Measurements from ENCODE around the gene ZBTB7C.

The ZBTB7C gene

DNA sequence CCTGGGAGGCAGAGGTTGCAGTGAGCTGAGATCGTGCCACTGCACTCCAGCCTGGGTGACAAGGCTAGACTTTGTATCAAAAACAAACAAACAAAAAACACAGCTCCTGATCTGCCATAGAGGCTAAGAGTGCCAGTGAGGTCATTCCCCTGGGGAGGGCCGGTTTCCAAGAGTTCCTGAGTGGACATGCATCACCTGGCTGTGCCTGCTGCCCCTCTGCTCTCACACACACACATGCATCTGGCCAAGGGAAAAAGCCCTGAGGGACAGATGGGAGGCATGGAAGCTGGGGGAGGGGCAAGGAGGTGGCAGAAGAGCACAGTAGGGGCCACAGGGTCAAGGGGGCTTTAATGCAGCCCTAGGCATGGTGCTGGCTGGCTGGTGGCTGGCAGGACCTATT is 60.4 kb downstream of the ZBTB7C start:
- Histone ChIP-seq H3K9me3 (ENCODE audit: insufficient read depth, low read length) (no peaks in the 10 kb centered on the region), H3K27me3 (ENCODE audit: insufficient read depth, insufficient read length) (peaks cover 4% of the 10 kb centered on the region), H3K9ac (ENCODE audit: insufficient read length, low read depth) (no peak overlapping the region), H3K4me3 (ENCODE audit: insufficient read length, low read depth) (no peak overlapping the region), H3K36me3 (ENCODE audit: insufficient read depth, insufficient read length, low read length) (no peaks in the 10 kb centered on the region), H3K4me1 (ENCODE audit: insufficient read depth, insufficient read length) (peaks cover 6% of the 10 kb centered on the region)
- DNase-seq (ENCODE audit: low read depth, low spot score), result no peak
- TF ChIP-seq SUZ12 (IDR thresholded peaks at IDR 0.05; ENCODE audit: extremely low read depth, insufficient read depth, insufficient read length), result no peak
- no peak for TF ChIP-seq YY1 (IDR thresholded peaks at IDR 0.05; ENCODE audit: insufficient read depth, insufficient read length)

DNA sequence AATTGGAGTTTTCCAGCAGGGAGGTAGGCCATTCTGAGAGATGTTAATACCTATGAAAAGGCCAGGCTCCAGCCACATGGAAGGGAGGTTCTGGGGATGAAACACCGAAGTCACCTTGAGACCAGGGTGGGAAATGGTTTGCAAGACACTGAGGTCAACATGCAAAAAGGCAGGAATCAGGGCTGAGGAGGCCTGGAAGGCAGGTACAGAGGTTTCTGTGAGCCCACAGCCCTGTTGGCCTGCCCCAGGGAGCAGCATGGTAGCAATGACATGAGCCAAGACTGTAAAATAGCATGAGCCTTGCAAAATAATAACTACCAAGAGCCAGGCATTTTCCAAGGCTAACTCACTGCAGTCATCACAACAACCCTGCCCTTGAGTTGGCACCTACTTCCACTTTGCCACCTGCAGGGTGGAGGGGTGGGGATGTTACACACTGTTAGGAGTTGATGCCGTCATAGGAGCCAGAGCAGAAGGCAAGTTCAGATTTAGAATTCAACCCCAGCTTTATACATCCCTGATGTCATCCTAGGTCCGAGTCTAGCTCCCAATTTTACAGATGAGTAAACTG is 61.3 kb downstream of the ZBTB7C start:
- no peak overlapping the region for H3K9ac ChIP-seq (ENCODE audit: insufficient read length, low read depth)
- peaks cover 2% of the 10 kb centered on the region for H3K27me3 ChIP-seq (ENCODE audit: insufficient read depth, insufficient read length)
- TF ChIP-seq ZNF274 (IDR thresholded peaks at IDR 0.05; ENCODE audit: low read depth, low read length) (no peak), YY1 (IDR thresholded peaks at IDR 0.05; ENCODE audit: insufficient read depth, insufficient read length) (no peak), SUZ12 (IDR thresholded peaks at IDR 0.05; ENCODE audit: extremely low read depth, insufficient read depth, insufficient read length) (no peak)
- no peaks in the 10 kb centered on the region for H3K36me3 ChIP-seq (ENCODE audit: insufficient read depth, insufficient read length, low read length)
- H3K4me3 ChIP-seq (ENCODE audit: insufficient read length, low read depth), result no peak overlapping the region
- no peak for DNase-seq (ENCODE audit: low read depth, low spot score)
- H3K4me1 ChIP-seq (ENCODE audit: insufficient read depth, insufficient read length), result peaks cover 6% of the 10 kb centered on the region
- no peaks in the 10 kb centered on the region for H3K9me3 ChIP-seq (ENCODE audit: insufficient read depth, low read length)

DNA sequence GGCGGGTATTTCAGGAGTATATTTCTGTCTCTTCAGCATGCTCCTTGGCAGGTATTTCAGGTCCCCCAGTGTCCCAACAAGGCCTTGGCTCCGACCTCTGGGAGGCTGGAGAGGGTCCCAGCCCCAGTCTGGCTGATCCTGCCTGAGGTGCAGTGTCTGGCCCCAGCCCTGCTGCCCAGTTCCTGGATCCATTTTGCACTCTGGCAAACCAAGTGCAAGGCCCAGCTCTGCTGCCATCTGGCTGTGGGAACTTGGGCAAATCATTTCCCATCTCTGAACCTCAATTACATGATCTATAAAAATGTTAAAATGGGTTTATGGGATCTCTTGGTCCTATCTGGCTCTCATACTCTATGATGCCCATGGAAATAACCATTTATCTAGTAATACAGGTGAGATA is 63.6 kb downstream of the ZBTB7C start:
- no peak for TF ChIP-seq YY1 (IDR thresholded peaks at IDR 0.05; ENCODE audit: insufficient read depth, insufficient read length)
- TF ChIP-seq ZNF274 (IDR thresholded peaks at IDR 0.05; ENCODE audit: low read depth, low read length), result no peak
- no peak for TF ChIP-seq SUZ12 (IDR thresholded peaks at IDR 0.05; ENCODE audit: extremely low read depth, insufficient read depth, insufficient read length)
- Histone ChIP-seq H3K9me3 (ENCODE audit: insufficient read depth, low read length) (no peaks in the 10 kb centered on the region), H3K36me3 (ENCODE audit: insufficient read depth, insufficient read length, low read length) (no peaks in the 10 kb centered on the region), H3K9ac (ENCODE audit: insufficient read length, low read depth) (no peak overlapping the region), H3K4me1 (ENCODE audit: insufficient read depth, insufficient read length) (peaks cover 6% of the 10 kb centered on the region), H3K4me3 (ENCODE audit: insufficient read length, low read depth) (no peak overlapping the region), H3K27me3 (ENCODE audit: insufficient read depth, insufficient read length) (no peaks in the 10 kb centered on the region)
- DNase-seq (ENCODE audit: low read depth, low spot score), result no peak

DNA sequence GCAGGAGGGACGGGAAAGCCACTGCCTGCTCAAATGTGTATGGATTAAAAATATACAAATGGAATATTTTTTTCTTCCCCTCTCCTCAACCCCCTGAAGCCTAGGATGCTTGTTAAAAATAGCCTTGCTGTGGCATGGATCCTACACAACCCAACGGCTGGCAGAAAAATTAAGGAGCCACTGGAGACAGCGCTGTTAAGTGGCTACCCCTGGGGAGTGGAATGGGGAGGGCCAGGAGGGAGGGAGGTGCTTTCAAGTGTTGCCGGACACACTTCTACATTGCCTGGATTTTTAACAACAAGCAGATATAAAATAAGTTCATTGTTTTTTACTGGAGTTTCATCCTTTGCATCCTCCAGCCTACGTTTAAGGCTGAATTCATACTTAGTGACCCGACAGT is 66.6 kb downstream of the ZBTB7C start:
- Histone ChIP-seq H3K36me3 (ENCODE audit: insufficient read depth, insufficient read length, low read length) (no peaks in the 10 kb centered on the region), H3K9ac (ENCODE audit: insufficient read length, low read depth) (no peak overlapping the region), H3K4me1 (ENCODE audit: insufficient read depth, insufficient read length) (peaks cover 3% of the 10 kb centered on the region), H3K27me3 (ENCODE audit: insufficient read depth, insufficient read length) (no peaks in the 10 kb centered on the region), H3K9me3 (ENCODE audit: insufficient read depth, low read length) (no peaks in the 10 kb centered on the region), H3K4me3 (ENCODE audit: insufficient read length, low read depth) (no peak overlapping the region)
- TF ChIP-seq SUZ12 (IDR thresholded peaks at IDR 0.05; ENCODE audit: extremely low read depth, insufficient read depth, insufficient read length), result no peak
- TF ChIP-seq ZNF274 (IDR thresholded peaks at IDR 0.05; ENCODE audit: low read depth, low read length), result no peak
- TF ChIP-seq YY1 (IDR thresholded peaks at IDR 0.05; ENCODE audit: insufficient read depth, insufficient read length), result no peak
- no peak for DNase-seq (ENCODE audit: low read depth, low spot score)

DNA sequence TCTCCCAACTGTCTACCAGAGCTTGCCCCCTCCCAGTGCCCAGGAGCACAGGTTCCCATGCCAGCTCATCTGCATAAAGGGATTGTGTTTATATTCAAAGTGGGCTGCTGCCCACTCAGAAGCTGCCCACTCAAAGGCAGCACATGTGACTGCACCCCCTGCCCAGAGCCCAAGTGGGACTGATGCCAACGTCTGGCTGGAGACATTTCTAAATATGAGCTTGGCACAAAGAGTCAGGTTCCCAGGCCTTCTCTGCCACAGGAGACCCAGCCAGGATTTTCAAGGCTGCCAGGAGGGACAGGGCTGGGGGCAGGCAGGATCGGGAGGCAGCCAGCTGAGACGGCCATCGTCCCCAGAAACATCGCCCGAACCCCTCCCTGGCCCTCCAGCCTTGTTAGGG is 67.1 kb downstream of the ZBTB7C start:
- Histone ChIP-seq H3K27me3 (ENCODE audit: insufficient read depth, insufficient read length) (no peaks in the 10 kb centered on the region), H3K9me3 (ENCODE audit: insufficient read depth, low read length) (no peaks in the 10 kb centered on the region), H3K9ac (ENCODE audit: insufficient read length, low read depth) (no peak overlapping the region), H3K36me3 (ENCODE audit: insufficient read depth, insufficient read length, low read length) (no peaks in the 10 kb centered on the region), H3K4me1 (ENCODE audit: insufficient read depth, insufficient read length) (peaks cover under 1% of the 10 kb centered on the region), H3K4me3 (ENCODE audit: insufficient read length, low read depth) (no peak overlapping the region)
- TF ChIP-seq ZNF274 (IDR thresholded peaks at IDR 0.05; ENCODE audit: low read depth, low read length) (no peak), YY1 (IDR thresholded peaks at IDR 0.05; ENCODE audit: insufficient read depth, insufficient read length) (no peak), SUZ12 (IDR thresholded peaks at IDR 0.05; ENCODE audit: extremely low read depth, insufficient read depth, insufficient read length) (no peak)
- no peak for DNase-seq (ENCODE audit: low read depth, low spot score)

DNA sequence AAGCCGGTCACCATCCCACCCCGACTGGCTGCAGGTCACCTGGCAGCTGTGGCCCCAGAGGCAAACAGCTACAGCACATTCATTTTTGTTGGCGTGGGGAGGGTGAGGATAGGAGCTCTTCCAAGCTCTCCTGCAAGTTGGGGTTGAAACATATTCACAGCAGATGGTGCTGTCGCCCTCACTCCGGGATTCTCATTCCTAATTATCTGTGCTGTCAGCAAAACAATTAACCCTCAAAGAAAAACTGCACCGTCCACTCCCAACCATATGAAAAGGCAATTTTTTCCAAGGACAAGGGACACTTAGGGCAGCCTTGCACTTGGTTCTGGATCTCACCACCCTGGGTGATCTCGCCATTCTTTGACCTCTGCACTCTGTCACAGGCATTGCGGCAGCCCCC is 68.6 kb downstream of the ZBTB7C start:
- Histone ChIP-seq H3K4me1 (ENCODE audit: insufficient read depth, insufficient read length) (peaks cover 2% of the 10 kb centered on the region), H3K9ac (ENCODE audit: insufficient read length, low read depth) (no peak overlapping the region), H3K4me3 (ENCODE audit: insufficient read length, low read depth) (no peak overlapping the region), H3K9me3 (ENCODE audit: insufficient read depth, low read length) (no peaks in the 10 kb centered on the region), H3K36me3 (ENCODE audit: insufficient read depth, insufficient read length, low read length) (no peaks in the 10 kb centered on the region), H3K27me3 (ENCODE audit: insufficient read depth, insufficient read length) (no peaks in the 10 kb centered on the region)
- TF ChIP-seq SUZ12 (IDR thresholded peaks at IDR 0.05; ENCODE audit: extremely low read depth, insufficient read depth, insufficient read length) (no peak), YY1 (IDR thresholded peaks at IDR 0.05; ENCODE audit: insufficient read depth, insufficient read length) (no peak), ZNF274 (IDR thresholded peaks at IDR 0.05; ENCODE audit: low read depth, low read length) (no peak)
- DNase-seq (ENCODE audit: low read depth, low spot score), result no peak

DNA sequence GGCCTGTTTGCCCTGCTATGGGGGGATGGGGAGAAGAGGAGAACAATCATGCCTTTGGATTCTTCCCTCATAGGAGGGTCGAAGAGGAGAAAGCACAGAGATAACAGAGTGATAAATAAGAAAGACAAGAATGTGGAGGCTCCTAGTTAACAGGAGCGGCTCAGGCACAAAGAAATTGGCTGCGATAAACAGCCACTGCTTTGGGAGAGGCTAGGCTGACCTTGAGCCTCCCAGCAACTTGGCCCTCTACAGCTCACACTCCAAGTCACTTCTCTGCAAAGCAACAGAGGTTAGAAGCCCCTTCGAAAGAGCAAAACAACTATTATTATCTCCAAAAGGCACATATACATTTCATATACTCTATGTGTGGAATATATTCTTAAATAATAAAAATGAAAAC is 69.5 kb downstream of the ZBTB7C start:
- Histone ChIP-seq H3K9ac (ENCODE audit: insufficient read length, low read depth) (no peak overlapping the region), H3K4me3 (ENCODE audit: insufficient read length, low read depth) (no peak overlapping the region), H3K4me1 (ENCODE audit: insufficient read depth, insufficient read length) (peaks cover 2% of the 10 kb centered on the region), H3K36me3 (ENCODE audit: insufficient read depth, insufficient read length, low read length) (no peaks in the 10 kb centered on the region), H3K27me3 (ENCODE audit: insufficient read depth, insufficient read length) (no peaks in the 10 kb centered on the region), H3K9me3 (ENCODE audit: insufficient read depth, low read length) (no peaks in the 10 kb centered on the region)
- TF ChIP-seq YY1 (IDR thresholded peaks at IDR 0.05; ENCODE audit: insufficient read depth, insufficient read length) (no peak), SUZ12 (IDR thresholded peaks at IDR 0.05; ENCODE audit: extremely low read depth, insufficient read depth, insufficient read length) (no peak), ZNF274 (IDR thresholded peaks at IDR 0.05; ENCODE audit: low read depth, low read length) (no peak)
- DNase-seq (ENCODE audit: low read depth, low spot score), result no peak

All from NT2/D1 (cell line).